MM.1S (cell line): Measurements from ENCODE around the gene TSHR.

Experiments
- CTCF ChIP-seq: fragments of 300-600 bp; sonication (generic); IDR thresholded peaks from 2 replicates; pipeline ENCODE4 v1.5.1; 2016; ENCODE audit warnings: antibody characterized with exemption, low read length, mixed read lengths
- EZH2 ChIP-seq: fragments of 300-600 bp; sonication (generic); optimal IDR thresholded peaks from 2 replicates; pipeline ENCODE3; 2017; ENCODE audit warnings: low read depth, mild to moderate bottlenecking, antibody characterized with exemption, low read length, mixed read lengths
- EZH2phosphoT487 ChIP-seq: fragments of 300-600 bp; sonication (generic); IDR thresholded peaks from 2 replicates; pipeline ENCODE4 v1.6.1; 2018; ENCODE audit warnings: antibody characterized with exemption, low read length

- TF ChIP-seq CTCF (no peak), EZH2phosphoT487 (no peak), EZH2 (no peak)
Measured at GRCh38 chr14:81144824-81145603, 189.6 kb downstream of the TSHR start.
